Naive thymus-derived CD8-positive, alpha-beta T cell (primary cell): ENCODE results near the gene CTSE. TPM values are rescaled to one million over a fixed set of nuclear protein-coding genes. Genes with fewer than 3 reads are reported as not detected.
A peak's percentile ranks its signal among the peaks of the same experiment; 100 is the strongest.

ENCODE experiments used
- ATAC-seq, 2 donors: fragments of 150-1000 bp; cut with Tn5 transposase in 1 of 2; sonication (Bioruptor Pico), chemical (Tn5 transposase) in 1 of 2; 1 replicate in 1 of 2; 2 replicates in 1 of 2; pipeline ENCODE4 v1.10.0; 2021; ENCODE audit warnings: mild to moderate bottlenecking in 2 of 2, moderate library complexity in 2 of 2
- POLR2A ChIA-PET: fragments of 350-600 bp; sonication (Branson Sonifier 250); formaldehyde crosslinking; loops from one replicate; lab custom pipeline; 2021; ENCODE audit warnings: antibody characterized with exemption; lab: Charles Lee
- DNase-seq, 10 donors: peaks; one replicate each; pipeline versions ENCODE4 v3.0.0 to v3.0.0-alpha.2; 2020 to 2022
- H3K27ac Mint-ChIP-seq, 10 donors: one replicate each; pipeline ENCODE4 v1.8.0; 2020 to 2022; ENCODE audit warnings: mild to moderate bottlenecking in 10 of 10, mixed read lengths in 10 of 10, moderate library complexity in 4 of 10, inconsistent platforms in 1 of 10
- H3K27me3 Mint-ChIP-seq, 5 donors: one replicate each; pipeline ENCODE4 v1.8.0; 2021 to 2022; ENCODE audit warnings: mixed read lengths in 5 of 5
- H3K36me3 Mint-ChIP-seq, 3 donors: one replicate each; pipeline ENCODE4 v1.8.0; 2020 to 2022; ENCODE audit warnings: mixed read lengths in 3 of 3, mild to moderate bottlenecking in 2 of 3, inconsistent platforms in 1 of 3
- H3K4me1 Mint-ChIP-seq, 4 donors: one replicate each; pipeline ENCODE4 v1.8.0; 2021 to 2022; ENCODE audit warnings: mixed read lengths in 4 of 4
- H3K4me3 Mint-ChIP-seq, 10 donors: one replicate each; pipeline ENCODE4 v1.8.0; 2020 to 2022; ENCODE audit warnings: mild to moderate bottlenecking in 10 of 10, mixed read lengths in 10 of 10, moderate library complexity in 6 of 10, inconsistent platforms in 1 of 10
- H3K9me3 Mint-ChIP-seq, 9 donors: one replicate each; pipeline ENCODE4 v1.8.0; 2020 to 2022; ENCODE audit warnings: mixed read lengths in 9 of 9, mild to moderate bottlenecking in 3 of 9, inconsistent platforms in 1 of 9, moderate library complexity in 1 of 9
- polyA plus RNA-seq, 3 donors: library from polyadenylated mRNA; unstranded; fragments of 300-500 nt; fragmentation: Illumina TruSeq; gene quantifications; one replicate each; pipeline ENCODE4 v1.2.3, GENCODE V29; 2021
- total RNA-seq, 8 experiments: library from RNA in 2 of 8; stranded (reverse) in 2 of 8; gene quantifications; one replicate each; pipeline ENCODE4 v1.2.3 and lab custom pipeline; 2021 to 2026

The CTSE gene
- total and polyA plus RNA-seq, 5 experiments from 2014 or later: not detected

- peaks cover 0 to 20% (median 4%) of the 10 kb centered on the region in 5 donors for H3K27me3 Mint-ChIP-seq
- peak overlapping the region in 1 of 10 donors; percentile 9 for H3K27ac Mint-ChIP-seq
- no peaks in the 10 kb centered on the region for H3K9me3 Mint-ChIP-seq
- H3K4me1 Mint-ChIP-seq: no peaks in the 10 kb centered on the region
- H3K36me3 Mint-ChIP-seq: no peaks in the 10 kb centered on the region
- no peak for DNase-seq
- H3K4me3 Mint-ChIP-seq: no peak overlapping the region
- POLR2A ChIA-PET: no interaction called here
- no peak for ATAC-seq
These were observed 929 bp downstream of the CTSE start for GRCh38 chr1:206022766-206023165.

GRCh38 chr1:206021626-206022365 lies 1.9 kb downstream of the CTSE start:
- DNase-seq (no peak), ATAC-seq (no peak)
- Mint-ChIP-seq H3K27ac (no peak overlapping the region), H3K4me3 (no peak overlapping the region), H3K36me3 (no peaks in the 10 kb centered on the region), H3K27me3 (peaks cover 0 to 20% (median 2%) of the 10 kb centered on the region in 5 donors), H3K9me3 (no peaks in the 10 kb centered on the region), H3K4me1 (no peaks in the 10 kb centered on the region)
- POLR2A ChIA-PET: no interaction called here

- no peaks in the 10 kb centered on the region for H3K4me1 Mint-ChIP-seq
- no peak overlapping the region for H3K27ac Mint-ChIP-seq
- POLR2A ChIA-PET: no interaction called here
- no peaks in the 10 kb centered on the region for H3K36me3 Mint-ChIP-seq
- no peak overlapping the region for H3K4me3 Mint-ChIP-seq
- peaks cover 0 to 20% (median 2%) of the 10 kb centered on the region in 5 donors for H3K27me3 Mint-ChIP-seq
- DNase-seq (no peak), ATAC-seq (no peak)
- H3K9me3 Mint-ChIP-seq: no peaks in the 10 kb centered on the region
These were observed 2.6 kb downstream of the CTSE start for GRCh38 chr1:206021008-206021625.

GRCh38 chr1:206020393-206021007 lies 3.2 kb downstream of the CTSE start:
- H3K36me3 Mint-ChIP-seq: no peaks in the 10 kb centered on the region
- no peaks in the 10 kb centered on the region for H3K9me3 Mint-ChIP-seq
- no peak overlapping the region for H3K27ac Mint-ChIP-seq
- H3K4me1 Mint-ChIP-seq: no peaks in the 10 kb centered on the region
- H3K4me3 Mint-ChIP-seq: no peak overlapping the region
- POLR2A ChIA-PET: no interaction called here
- peaks cover 0 to 20% (median 2%) of the 10 kb centered on the region in 5 donors for H3K27me3 Mint-ChIP-seq
- DNase-seq (no peak), ATAC-seq (no peak)

GRCh38 chr1:206015071-206015470 lies 8.6 kb downstream of the CTSE start:
- Mint-ChIP-seq H3K36me3 (no peaks in the 10 kb centered on the region), H3K9me3 (no peaks in the 10 kb centered on the region), H3K27me3 (no peaks in the 10 kb centered on the region), H3K27ac (no peak overlapping the region), H3K4me1 (peaks cover 18 to 30% (median 25%) of the 10 kb centered on the region in 4 donors), H3K4me3 (no peak overlapping the region)
- no peak for ATAC-seq
- POLR2A ChIA-PET: no interaction called here
- DNase-seq: no peak

- Mint-ChIP-seq H3K27ac (no peak overlapping the region), H3K4me1 (peaks cover 18 to 30% (median 25%) of the 10 kb centered on the region in 4 donors), H3K27me3 (no peaks in the 10 kb centered on the region), H3K9me3 (no peaks in the 10 kb centered on the region), H3K36me3 (no peaks in the 10 kb centered on the region), H3K4me3 (no peak overlapping the region)
- no peak for DNase-seq
- POLR2A ChIA-PET: no interaction called here
- ATAC-seq: no peak
These were observed 9.1 kb downstream of the CTSE start for GRCh38 chr1:206014601-206015000.

GRCh38 chr1:206013026-206013795 lies 10.5 kb downstream of the CTSE start:
- ATAC-seq (no peak), DNase-seq (no peak)
- Mint-ChIP-seq H3K27me3 (no peaks in the 10 kb centered on the region), H3K4me3 (peak overlapping the region in 3 of 10 donors; percentile 30 to 50 (median 48)), H3K27ac (peak overlapping the region in 7 of 10 donors; percentile 2 to 66 (median 31)), H3K9me3 (no peaks in the 10 kb centered on the region), H3K36me3 (no peaks in the 10 kb centered on the region), H3K4me1 (peaks cover 18 to 30% (median 25%) of the 10 kb centered on the region in 4 donors)
- POLR2A ChIA-PET: no interaction called here

- POLR2A ChIA-PET: no interaction called here
- ATAC-seq: peak; percentile 98 to 99
- H3K27ac Mint-ChIP-seq: peak overlapping the region in 8 of 10 donors; percentile 2 to 90 (median 43)
These were observed 11.4 kb downstream of the CTSE start for GRCh38 chr1:206012086-206012859.

GRCh38 chr1:206011057-206011456 lies 12.6 kb downstream of the CTSE start:
- Mint-ChIP-seq H3K27ac (peak overlapping the region in 1 of 10 donors; percentile 18), H3K36me3 (no peaks in the 10 kb centered on the region), H3K9me3 (no peaks in the 10 kb centered on the region), H3K4me3 (no peak overlapping the region), H3K4me1 (peaks cover 18 to 31% (median 25%) of the 10 kb centered on the region in 4 donors), H3K27me3 (peaks cover 0 to 4% (median 2%) of the 10 kb centered on the region in 5 donors)
- POLR2A ChIA-PET: no interaction called here
- no peak for ATAC-seq
- no peak for DNase-seq

More at GRCh38 chr1:206012086-206012859, 11.4 kb downstream of the CTSE start:
- Mint-ChIP-seq H3K4me1 (peaks cover 18 to 30% (median 25%) of the 10 kb centered on the region in 4 donors), H3K4me3 (peak overlapping the region; percentile 26 to 83 (median 71)), H3K27me3 (no peaks in the 10 kb centered on the region), H3K36me3 (no peaks in the 10 kb centered on the region), H3K9me3 (no peaks in the 10 kb centered on the region)
- DNase-seq: peak in 9 of 10 donors; percentile 6 to 74 (median 52)

GRCh38 chr1:206010060-206010459 lies 13.6 kb downstream of the CTSE start:
- H3K4me1 Mint-ChIP-seq: peaks cover 18 to 32% (median 25%) of the 10 kb centered on the region in 4 donors
- H3K4me3 Mint-ChIP-seq: no peak overlapping the region

GRCh38 chr1:206006946-206007345 lies 16.7 kb downstream of the CTSE start:
- Mint-ChIP-seq H3K27me3 (peaks cover 0 to 14% (median 3%) of the 10 kb centered on the region in 5 donors), H3K27ac (no peak overlapping the region), H3K36me3 (no peaks in the 10 kb centered on the region), H3K9me3 (no peaks in the 10 kb centered on the region), H3K4me1 (peaks cover 7 to 16% (median 10%) of the 10 kb centered on the region in 4 donors), H3K4me3 (no peak overlapping the region)
- no peak for DNase-seq
- POLR2A ChIA-PET: no interaction called here
- ATAC-seq: no peak

More at GRCh38 chr1:206010060-206010459, 13.6 kb downstream of the CTSE start:
- Mint-ChIP-seq H3K36me3 (no peaks in the 10 kb centered on the region), H3K9me3 (no peaks in the 10 kb centered on the region), H3K27ac (peak overlapping the region in 1 of 10 donors; percentile 10), H3K27me3 (peaks cover 0 to 7% (median 3%) of the 10 kb centered on the region in 5 donors)
- ATAC-seq: no peak
- POLR2A ChIA-PET: no interaction called here
- DNase-seq: no peak

GRCh38 chr1:206005778-206006180 lies 17.9 kb downstream of the CTSE start:
- Mint-ChIP-seq H3K9me3 (no peaks in the 10 kb centered on the region), H3K4me1 (peaks cover 0 to 12% (median 3%) of the 10 kb centered on the region in 4 donors), H3K4me3 (no peak overlapping the region), H3K36me3 (no peaks in the 10 kb centered on the region), H3K27me3 (peaks cover 0 to 14% (median 3%) of the 10 kb centered on the region in 5 donors), H3K27ac (peak overlapping the region in 1 of 10 donors; percentile 4)
- ATAC-seq (no peak), DNase-seq (no peak)
- POLR2A ChIA-PET: no interaction called here
